NCI-H146 (cell line): ENCODE data around the gene CCDC110.
A peak's percentile ranks its signal among the peaks of the same experiment; 100 is the strongest.

Source experiments
- DNase-seq: peaks from one replicate; lab custom pipeline; 2025; lab: John Stamatoyannopoulos, UW

The CCDC110 gene

GRCh38 chr4:185421366-185422124 lies 50.0 kb downstream of the CCDC110 start:
- no peak for DNase-seq

- no peak for DNase-seq
Measured at GRCh38 chr4:185416955-185417354, 54.6 kb downstream of the CCDC110 start.

- no peak for DNase-seq
Measured at GRCh38 chr4:185412412-185412811, 59.1 kb downstream of the CCDC110 start.

GRCh38 chr4:185411849-185412248 lies 59.7 kb downstream of the CCDC110 start:
- DNase-seq, result no peak

GRCh38 chr4:185408432-185408831 lies 63.1 kb downstream of the CCDC110 start:
- DNase-seq, result no peak

GRCh38 chr4:185405296-185405999 lies 66.1 kb downstream of the CCDC110 start:
- DNase-seq, result no peak

- DNase-seq, result no peak
Measured at GRCh38 chr4:185404031-185404430, 67.5 kb downstream of the CCDC110 start.

GRCh38 chr4:185399466-185399865 lies 72.1 kb downstream of the CCDC110 start:
- DNase-seq, result no peak

GRCh38 chr4:185398618-185399017 lies 72.9 kb downstream of the CCDC110 start:
- no peak for DNase-seq

GRCh38 chr4:185396724-185397385 lies 74.7 kb downstream of the CCDC110 start, which contains the start of gene ANKRD37:
ANKRD37 (plus strand) TSS chr4:185396841; CDS start chr4:185396924, 83 bp downstream.
- peak; percentile 78 for DNase-seq

- peak; percentile 93 for DNase-seq
Measured at GRCh38 chr4:185395956-185396723, 75.4 kb downstream of the CCDC110 start.

- no peak for DNase-seq
Measured at GRCh38 chr4:185395238-185395955, 76.1 kb downstream of the CCDC110 start, which contains the start of gene LRP2BP. LRP2BP (minus strand) TSS chr4:185395924; CDS start chr4:185378186, 17,738 bp downstream.
